Endodermal cell (in vitro differentiated cells): ENCODE data around the gene BCS1L. TPM values are rescaled to one million over a fixed set of nuclear protein-coding genes. Genes with fewer than 3 reads are reported as not detected.

Experiments used
- DNase-seq: peaks from one replicate; pipeline ENCODE4 v3.0.0-alpha.2; 2017
- H3K27ac ChIP-seq: 2 replicates; pipeline ENCODE4 v1.5.1; 2013; ENCODE audit warnings: mild to moderate bottlenecking, low read depth, low read length, moderate library complexity
- H3K27me3 ChIP-seq: 2 replicates; pipeline ENCODE4 v1.6.1; 2013; ENCODE audit warnings: mild to moderate bottlenecking, low read length, moderate library complexity; ENCODE audit not compliant: insufficient read depth, control insufficient read depth, poor library complexity, severe bottlenecking
- H3K36me3 ChIP-seq: 2 replicates; pipeline ENCODE4 v1.7.0; 2013; ENCODE audit warnings: mild to moderate bottlenecking, low read length, moderate library complexity; ENCODE audit not compliant: control insufficient read depth, insufficient read depth
- H3K4me1 ChIP-seq: one replicate; pipeline ENCODE4 v1.7.0; 2013; ENCODE audit warnings: low read length; ENCODE audit not compliant: control insufficient read depth, insufficient read depth
- H3K4me3 ChIP-seq: 2 replicates; pipeline ENCODE4 v1.5.1; 2013; ENCODE audit warnings: mild to moderate bottlenecking, low read length, moderate library complexity
- H3K9ac ChIP-seq: 2 replicates; pipeline ENCODE4 v1.6.1; 2013; ENCODE audit warnings: mild to moderate bottlenecking, low read length, moderate library complexity; ENCODE audit not compliant: poor library complexity, severe bottlenecking; ENCODE audit errors: extremely low read depth
- H3K9me3 ChIP-seq: 2 replicates; pipeline ENCODE4 v1.6.1; 2013; ENCODE audit warnings: mild to moderate bottlenecking, low read length, moderate library complexity; ENCODE audit not compliant: control insufficient read depth
- H3K27ac Mint-ChIP-seq: 2 replicates; pipeline ENCODE4 v1.8.0; 2020; ENCODE audit warnings: mixed read lengths
- H3K27me3 Mint-ChIP-seq: 2 replicates; pipeline ENCODE4 v1.8.0; 2021; ENCODE audit warnings: mild to moderate bottlenecking, mixed read lengths; ENCODE audit not compliant: insufficient read depth
- H3K36me3 Mint-ChIP-seq: 2 replicates; pipeline ENCODE4 v1.8.0; 2020; ENCODE audit warnings: low read depth, mixed read lengths
- H3K4me1 Mint-ChIP-seq: 2 replicates; pipeline ENCODE4 v1.8.0; 2020; ENCODE audit warnings: mixed read lengths
- H3K4me3 Mint-ChIP-seq: 2 replicates; pipeline ENCODE4 v1.8.0; 2020; ENCODE audit warnings: mild to moderate bottlenecking, moderate library complexity, mixed read lengths
- H3K9me3 Mint-ChIP-seq: 2 replicates; pipeline ENCODE4 v1.8.0; 2020; ENCODE audit warnings: mild to moderate bottlenecking, mixed read lengths
- WGBS, 2 experiments: methylation state at CpG; one replicate each; pipeline versions ENCODE4 v1.1.5 to v1.1.7; 2013; ENCODE audit warnings: missing lambda C conversion rate in 2 of 2, mixed read lengths in 1 of 2; ENCODE audit not compliant: insufficient coverage in 1 of 2, insufficient read length in 1 of 2; 5-methylcytosine and 5-hydroxymethylcytosine counted together
- total RNA-seq, 2 donors: library from RNA; stranded (reverse); fragmentation: NEBNext Ultra II Directional in 1 of 2; extraction: Animal tissue kit (Norgen Biotek cat#: 25700) in 1 of 2; gene quantifications; 2 replicates in 1 of 2; 3 replicates in 1 of 2; pipeline ENCODE4 v1.2.1, GENCODE V29; 2021
- TF ChIP-seq, protein P1 (sequence below): fragments of 200-600 bp; sonication (generic); conservative IDR thresholded peaks from 2 replicates; pipeline ENCODE4 v1.5.0; 2021; ENCODE audit warnings: antibody characterized with exemption, mild to moderate bottlenecking

The BCS1L gene
- total RNA-seq, 2 donors from 2014 or later = 24.0 to 31.5 TPM

DNA sequence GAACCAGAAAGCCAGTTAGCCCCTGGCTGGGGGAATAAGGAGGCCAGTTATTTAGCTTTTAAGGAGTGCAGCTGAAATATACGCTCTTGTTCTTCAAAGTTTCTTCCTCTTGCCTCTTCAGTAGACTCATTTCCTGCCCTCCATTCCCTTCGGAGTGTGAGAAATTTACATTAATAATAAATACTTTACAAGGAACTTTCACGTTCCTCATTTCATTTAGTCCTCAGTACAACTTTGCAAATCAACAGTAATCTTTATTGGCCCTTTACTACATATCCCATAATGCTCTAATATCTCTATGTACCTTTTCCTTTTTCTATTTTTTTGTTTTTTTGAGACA lies 36.1 kb upstream of the BCS1L start:
- H3K27me3 Mint-ChIP-seq = peaks cover 6% of the 10 kb centered on the region
- no peaks in the 10 kb centered on the region for H3K9me3 ChIP-seq
- H3K4me1 Mint-ChIP-seq = peaks cover 9% of the 10 kb centered on the region
- no peaks in the 10 kb centered on the region for H3K36me3 ChIP-seq
- no peaks in the 10 kb centered on the region for H3K36me3 Mint-ChIP-seq
- H3K9ac ChIP-seq = no peak overlapping the region
- no peaks in the 10 kb centered on the region for H3K9me3 Mint-ChIP-seq
- no peak overlapping the region for H3K4me3 ChIP-seq
- no peak overlapping the region for H3K27ac ChIP-seq
- TF ChIP-seq, protein P1, sequence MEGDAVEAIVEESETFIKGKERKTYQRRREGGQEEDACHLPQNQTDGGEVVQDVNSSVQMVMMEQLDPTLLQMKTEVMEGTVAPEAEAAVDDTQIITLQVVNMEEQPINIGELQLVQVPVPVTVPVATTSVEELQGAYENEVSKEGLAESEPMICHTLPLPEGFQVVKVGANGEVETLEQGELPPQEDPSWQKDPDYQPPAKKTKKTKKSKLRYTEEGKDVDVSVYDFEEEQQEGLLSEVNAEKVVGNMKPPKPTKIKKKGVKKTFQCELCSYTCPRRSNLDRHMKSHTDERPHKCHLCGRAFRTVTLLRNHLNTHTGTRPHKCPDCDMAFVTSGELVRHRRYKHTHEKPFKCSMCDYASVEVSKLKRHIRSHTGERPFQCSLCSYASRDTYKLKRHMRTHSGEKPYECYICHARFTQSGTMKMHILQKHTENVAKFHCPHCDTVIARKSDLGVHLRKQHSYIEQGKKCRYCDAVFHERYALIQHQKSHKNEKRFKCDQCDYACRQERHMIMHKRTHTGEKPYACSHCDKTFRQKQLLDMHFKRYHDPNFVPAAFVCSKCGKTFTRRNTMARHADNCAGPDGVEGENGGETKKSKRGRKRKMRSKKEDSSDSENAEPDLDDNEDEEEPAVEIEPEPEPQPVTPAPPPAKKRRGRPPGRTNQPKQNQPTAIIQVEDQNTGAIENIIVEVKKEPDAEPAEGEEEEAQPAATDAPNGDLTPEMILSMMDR = no peak
- no peak overlapping the region for H3K27ac Mint-ChIP-seq
- 95 to 98% methylated on average over 3 of the region's 3 CpGs for WGBS, 2 experiments
- peaks cover 2% of the 10 kb centered on the region for H3K4me1 ChIP-seq
- no peak for DNase-seq
- H3K4me3 Mint-ChIP-seq = no peak overlapping the region
- H3K27me3 ChIP-seq = no peaks in the 10 kb centered on the region

DNA sequence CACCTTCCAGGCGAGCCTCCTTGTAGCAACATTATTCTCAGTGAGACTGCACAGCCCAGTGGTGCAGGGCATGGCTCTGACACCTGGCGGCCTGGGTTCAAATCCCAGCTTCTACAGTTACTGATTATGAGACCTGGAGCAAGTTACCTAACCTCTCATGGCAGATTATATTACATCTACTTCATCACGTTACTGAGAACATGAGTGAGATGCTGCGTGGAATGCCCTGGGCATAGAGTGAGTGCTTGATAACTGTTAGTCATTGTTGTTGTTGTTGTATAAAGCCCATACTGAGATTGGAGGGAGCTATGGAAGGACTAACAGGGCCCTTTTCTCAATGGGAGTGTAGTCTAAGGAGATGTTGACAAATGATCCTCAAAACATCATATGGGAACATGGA lies 33.1 kb upstream of the BCS1L start:
- Mint-ChIP-seq H3K9me3 (no peaks in the 10 kb centered on the region), H3K4me1 (peaks cover 9% of the 10 kb centered on the region), H3K36me3 (no peaks in the 10 kb centered on the region), H3K27me3 (peaks cover 6% of the 10 kb centered on the region), H3K4me3 (no peak overlapping the region), H3K27ac (no peak overlapping the region)
- TF ChIP-seq, protein P1 = no peak
- H3K9ac ChIP-seq = no peak overlapping the region
- no peaks in the 10 kb centered on the region for H3K27me3 ChIP-seq
- no peak for DNase-seq
- peaks cover 2% of the 10 kb centered on the region for H3K4me1 ChIP-seq
- no peaks in the 10 kb centered on the region for H3K36me3 ChIP-seq
- no peaks in the 10 kb centered on the region for H3K9me3 ChIP-seq
- no peak overlapping the region for H3K4me3 ChIP-seq
- 93 to 100% methylated on average over 1 to 4 of the region's 4 CpGs for WGBS, 2 experiments
- H3K27ac ChIP-seq = no peak overlapping the region

DNA sequence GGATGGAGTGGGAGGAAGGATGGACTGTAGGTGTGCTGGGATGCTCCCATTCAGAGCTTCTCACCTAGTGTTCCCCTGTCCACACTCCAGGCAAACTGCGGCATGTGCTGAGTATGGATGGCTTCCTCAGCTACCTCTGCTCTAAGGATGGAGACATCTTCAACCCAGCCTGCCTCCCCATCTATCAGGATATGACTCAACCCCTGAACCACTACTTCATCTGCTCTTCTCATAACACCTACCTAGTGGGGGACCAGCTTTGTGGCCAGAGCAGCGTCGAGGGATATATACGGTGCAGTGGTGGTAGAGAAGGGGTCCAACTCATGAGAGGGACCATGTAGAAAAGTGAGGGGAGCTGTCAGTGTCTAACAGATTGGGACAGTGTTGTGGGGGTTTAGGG lies 31.5 kb upstream of the BCS1L start:
- Histone ChIP-seq H3K27ac (no peak overlapping the region), H3K9me3 (no peaks in the 10 kb centered on the region), H3K27me3 (no peaks in the 10 kb centered on the region), H3K4me1 (no peaks in the 10 kb centered on the region), H3K36me3 (no peaks in the 10 kb centered on the region), H3K9ac (no peak overlapping the region), H3K4me3 (no peak overlapping the region)
- DNase-seq = no peak
- Mint-ChIP-seq H3K4me1 (peaks cover 2% of the 10 kb centered on the region), H3K4me3 (no peak overlapping the region), H3K9me3 (no peaks in the 10 kb centered on the region), H3K27me3 (peaks cover 6% of the 10 kb centered on the region), H3K27ac (no peak overlapping the region), H3K36me3 (no peaks in the 10 kb centered on the region)
- 97 to 100% methylated on average over 1 to 4 of the region's 4 CpGs for WGBS, 2 experiments
- TF ChIP-seq, protein P1 = no peak
